DMS114 treated with DMSO at 0.1 percent for 48 hours (cell line): ENCODE data around the gene CGRRF1.

Experiments
- DNase-seq: peaks from one replicate; lab custom pipeline; 2025; ENCODE audit not compliant: unreplicated experiment; lab: John Stamatoyannopoulos, UW

CGRRF1 gene

DNA sequence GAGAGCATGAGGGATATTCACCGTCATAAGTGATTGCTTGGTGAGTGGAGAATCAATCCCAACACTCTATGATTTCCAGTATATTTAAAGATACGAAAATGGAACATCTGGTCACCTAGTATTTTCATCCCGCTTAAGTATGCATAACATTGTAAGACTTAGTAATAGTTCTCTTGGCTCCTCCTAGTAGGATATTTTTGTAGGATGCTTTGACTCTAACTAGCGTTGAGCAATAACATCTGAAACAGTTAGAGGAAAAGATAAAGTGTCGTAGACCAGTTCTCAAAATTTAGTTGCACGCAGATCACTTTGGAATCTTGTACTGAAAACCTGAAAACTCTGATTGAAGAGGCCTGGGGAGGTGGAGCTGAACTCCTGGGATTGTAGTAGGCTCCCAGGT, 64.8 kb downstream of the CGRRF1 start:
- no peak for DNase-seq

DNA sequence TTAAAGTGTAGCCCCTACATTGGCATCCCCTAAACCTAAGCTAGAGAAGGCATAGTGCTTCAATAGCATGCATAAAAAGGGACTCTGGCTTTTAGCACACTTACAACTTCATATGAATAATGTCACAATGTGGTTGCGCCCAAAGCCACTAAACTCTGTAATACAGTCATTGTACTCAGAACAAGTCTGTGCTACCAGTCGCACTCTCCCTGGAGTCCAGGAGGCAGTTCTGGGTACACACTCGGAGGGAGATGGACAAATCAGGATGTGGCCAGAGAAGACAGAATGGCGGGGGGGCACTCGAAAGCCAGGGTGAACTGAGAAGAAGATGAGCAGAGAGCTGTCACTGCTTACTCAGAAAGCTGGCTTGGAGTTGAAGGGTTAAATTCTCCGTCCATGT, 67.8 kb downstream of the CGRRF1 start:
- no peak for DNase-seq

DNA sequence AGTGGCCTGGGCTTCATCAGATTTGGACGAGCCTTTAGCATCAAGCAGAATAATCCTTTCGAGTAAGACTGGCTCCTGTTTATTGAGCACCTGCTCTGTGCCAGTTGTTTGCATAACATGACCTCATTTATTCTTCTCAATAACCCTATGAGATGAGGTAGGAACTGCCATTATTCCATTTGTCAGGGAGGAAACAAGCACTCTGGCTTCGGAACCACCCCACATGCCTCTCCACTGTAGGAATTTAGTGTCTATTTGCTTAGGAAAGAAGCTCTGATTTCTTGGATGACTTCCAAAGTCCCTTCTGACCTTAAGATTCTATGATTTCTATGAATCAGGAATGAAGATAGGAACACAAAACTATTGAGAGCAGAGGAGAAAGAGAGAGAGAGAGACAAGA, 68.3 kb downstream of the CGRRF1 start:
- no peak for DNase-seq

DNA sequence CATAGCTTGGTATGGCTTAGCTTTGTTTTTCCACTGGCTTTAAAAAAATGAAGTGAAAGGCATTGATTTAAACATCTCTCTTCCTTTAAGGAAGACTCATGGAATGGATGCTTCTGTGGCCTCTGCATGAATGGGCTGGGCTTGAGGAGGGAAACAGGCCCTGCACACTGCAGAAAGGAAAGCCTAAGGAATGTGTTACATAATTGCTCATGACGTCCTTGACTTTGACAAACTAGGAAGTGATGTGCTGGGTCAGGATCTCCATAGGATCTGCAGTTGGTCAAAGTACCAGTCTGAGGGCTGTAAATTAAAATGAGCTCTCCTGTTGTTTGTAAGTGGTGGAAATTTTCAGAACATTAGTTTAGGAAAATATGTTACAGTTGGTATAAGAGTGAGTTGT, 69.9 kb downstream of the CGRRF1 start:
- no peak for DNase-seq

DNA sequence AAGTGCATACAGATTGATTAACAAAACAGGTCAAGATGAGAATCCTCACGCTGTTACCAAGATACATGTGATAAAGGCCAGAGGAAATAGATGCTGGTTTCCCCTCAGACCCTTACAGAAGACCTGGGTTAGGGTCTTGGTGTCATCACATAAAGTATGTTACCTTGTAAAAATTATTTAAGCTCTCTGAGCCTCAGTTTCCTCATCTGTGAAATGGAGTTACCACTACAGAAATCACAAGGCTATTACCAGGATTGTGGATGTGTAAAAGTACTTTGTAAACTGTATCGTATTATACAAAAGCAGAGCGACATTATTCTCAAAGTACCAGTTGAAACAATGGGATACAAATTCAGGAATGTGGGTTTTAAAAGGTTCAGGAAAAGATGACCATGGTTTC, 71.2 kb downstream of the CGRRF1 start:
- DNase-seq: no peak

DNA sequence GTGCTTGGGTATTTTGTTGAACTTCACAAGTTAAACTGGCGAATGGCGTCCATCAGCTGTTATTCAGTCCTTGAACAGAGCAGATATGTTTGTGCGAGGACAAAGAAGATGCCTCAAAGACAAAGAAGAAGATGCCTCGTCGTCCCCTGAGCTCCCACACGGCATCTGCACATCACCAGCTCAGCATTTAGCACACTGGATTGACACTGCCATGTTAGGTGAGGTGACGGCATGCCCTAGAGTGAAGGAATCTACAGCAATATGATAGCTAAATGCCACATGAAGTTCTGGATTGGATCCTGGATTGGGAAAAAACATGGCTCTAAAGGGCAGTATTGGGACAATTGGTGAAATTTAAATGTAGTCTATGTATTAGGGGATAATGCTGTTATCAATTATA, 72.6 kb downstream of the CGRRF1 start:
- DNase-seq: no peak

DNA sequence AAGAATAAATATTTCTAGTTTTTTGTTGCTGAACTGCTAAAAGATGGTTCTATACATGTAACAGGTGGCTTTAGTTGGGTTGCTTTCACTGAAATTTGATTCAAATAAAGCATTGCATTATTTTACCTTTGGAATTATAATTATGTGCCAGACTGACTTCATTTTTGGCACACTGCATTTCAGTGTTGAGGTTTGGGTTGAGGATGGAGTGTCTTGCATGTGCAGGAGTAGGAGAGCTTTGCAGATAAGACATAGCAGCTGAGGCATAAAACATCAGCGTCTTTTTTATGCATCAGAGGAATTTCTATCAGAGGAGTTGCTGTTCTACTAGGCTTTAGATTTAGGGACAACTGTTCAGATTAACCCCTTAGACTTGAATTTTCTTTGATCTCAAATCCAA, 74.4 kb downstream of the CGRRF1 start:
- no peak for DNase-seq

DNA sequence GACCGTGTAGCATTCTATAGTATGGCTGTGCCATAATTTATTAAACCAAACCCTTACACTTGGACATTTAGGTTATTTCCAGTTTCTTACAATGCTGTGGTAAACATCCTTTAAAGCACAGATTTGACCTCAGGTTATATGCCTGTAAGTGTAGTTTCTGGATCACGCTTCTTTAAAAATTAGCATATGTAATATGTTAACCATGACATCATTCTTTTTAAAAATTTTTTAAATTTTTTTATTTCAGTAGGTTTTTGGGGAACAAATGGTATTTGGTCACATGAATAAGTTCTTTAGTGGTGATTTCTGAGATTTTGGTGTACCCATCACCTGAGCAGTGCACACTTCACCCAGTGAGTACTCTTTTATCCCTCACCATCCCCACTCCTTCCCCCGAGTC, 75.5 kb downstream of the CGRRF1 start:
- DNase-seq: no peak
